HUES48 (cell line): Measurements from ENCODE around the gene OR2T1.
"Not testable (repeated sequence)": the region's sequence is repeated elsewhere in the genome, so short reads cannot be mapped to it uniquely, and the experiment has no call there.

Experiments
- H3K27ac ChIP-seq: one replicate; pipeline ENCODE4 v1.7.0; 2013; ENCODE audit warnings: low read depth, low read length, inconsistent platforms
- H3K27me3 ChIP-seq: 2 replicates; pipeline ENCODE4 v1.6.1; 2013; ENCODE audit warnings: mild to moderate bottlenecking, low read length; ENCODE audit not compliant: control insufficient read depth, insufficient read depth
- H3K36me3 ChIP-seq: 2 replicates; pipeline ENCODE4 v1.6.1; 2013; ENCODE audit warnings: low read length; ENCODE audit not compliant: control insufficient read depth, insufficient read depth
- H3K4me1 ChIP-seq: 2 replicates; pipeline ENCODE4 v1.6.1; 2013; ENCODE audit warnings: mild to moderate bottlenecking, low read length; ENCODE audit not compliant: control insufficient read depth, insufficient read depth
- H3K4me3 ChIP-seq: 2 replicates; pipeline ENCODE4 v1.5.1; 2013; ENCODE audit warnings: mild to moderate bottlenecking, low read depth, low read length
- H3K9ac ChIP-seq: 2 replicates; pipeline ENCODE4 v1.6.1; 2013; ENCODE audit warnings: mild to moderate bottlenecking, low read depth, low read length, moderate library complexity
- H3K9me3 ChIP-seq: 2 replicates; pipeline ENCODE4 v1.6.1; 2013; ENCODE audit warnings: low read length; ENCODE audit not compliant: control insufficient read depth, insufficient read depth

Gene OR2T1

DNA sequence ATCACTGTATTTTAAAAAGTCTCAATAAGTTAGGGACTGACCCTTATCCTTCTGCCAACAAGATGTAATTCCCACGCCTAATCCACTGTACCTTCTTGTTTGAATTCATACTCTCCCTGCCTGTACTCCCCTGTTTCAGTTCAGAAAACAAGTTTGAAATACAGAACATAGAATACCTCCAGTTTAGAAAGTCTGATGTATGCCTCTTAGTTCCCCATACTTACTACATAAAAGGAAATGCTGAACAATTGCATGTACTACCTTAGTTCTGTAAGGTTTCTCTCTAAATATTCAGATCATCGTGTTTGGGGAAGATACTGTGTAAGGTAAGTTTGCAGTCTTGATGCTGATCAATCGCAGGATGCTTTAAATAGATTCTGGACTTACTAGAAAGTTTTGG lies 33.5 kb downstream of the OR2T1 start:
- H3K4me3 ChIP-seq, H3K27ac ChIP-seq, H3K36me3 ChIP-seq, H3K27me3 ChIP-seq, H3K4me1 ChIP-seq, H3K9ac ChIP-seq: not testable (repeated sequence)
- peaks cover 47% of the 10 kb centered on the region for H3K9me3 ChIP-seq

DNA sequence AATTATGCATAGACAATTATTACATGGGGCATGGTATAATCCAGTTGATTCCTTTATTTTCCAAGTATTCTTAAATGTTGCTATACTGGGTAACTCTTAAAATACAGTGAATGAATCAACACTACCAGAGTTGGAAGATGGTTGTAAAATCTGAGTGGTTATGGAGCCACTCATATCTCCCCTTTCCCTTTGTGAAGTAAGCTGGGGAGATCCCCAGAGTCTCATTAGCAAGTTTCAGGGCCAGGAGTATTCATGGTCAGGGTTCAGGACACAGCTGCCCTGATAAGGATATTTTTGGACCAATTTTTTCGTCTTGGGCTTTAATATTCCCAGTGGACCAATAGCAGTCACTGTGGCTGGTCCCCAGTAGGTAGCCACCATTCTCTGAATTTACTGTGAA lies 35.8 kb downstream of the OR2T1 start:
- not testable (repeated sequence) for H3K9ac ChIP-seq, H3K4me1 ChIP-seq, H3K27me3 ChIP-seq, H3K4me3 ChIP-seq, H3K36me3 ChIP-seq, H3K27ac ChIP-seq
- H3K9me3 ChIP-seq, result peaks cover 43% of the 10 kb centered on the region

DNA sequence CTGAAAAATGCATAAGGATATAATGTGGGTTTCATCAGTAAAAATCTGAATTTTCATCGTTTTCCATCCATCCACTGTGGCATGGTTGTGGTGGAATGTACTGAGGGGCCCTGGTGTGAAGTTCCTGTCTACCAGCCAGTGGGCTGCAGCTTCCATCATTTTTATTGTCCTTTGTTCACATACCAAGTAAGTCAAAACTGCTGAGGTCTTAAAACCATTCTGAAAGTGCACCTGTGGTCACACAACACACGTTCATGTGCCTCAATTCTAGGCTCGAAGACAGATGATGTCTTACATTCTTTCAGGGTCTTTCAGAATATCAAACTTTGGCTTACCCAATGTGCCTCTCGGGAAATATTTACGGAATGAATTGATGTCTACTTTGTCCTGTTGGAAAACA lies 36.4 kb downstream of the OR2T1 start:
- not testable (repeated sequence) for H3K27ac ChIP-seq, H3K9ac ChIP-seq, H3K36me3 ChIP-seq, H3K4me3 ChIP-seq, H3K4me1 ChIP-seq, H3K27me3 ChIP-seq
- peaks cover 42% of the 10 kb centered on the region for H3K9me3 ChIP-seq

DNA sequence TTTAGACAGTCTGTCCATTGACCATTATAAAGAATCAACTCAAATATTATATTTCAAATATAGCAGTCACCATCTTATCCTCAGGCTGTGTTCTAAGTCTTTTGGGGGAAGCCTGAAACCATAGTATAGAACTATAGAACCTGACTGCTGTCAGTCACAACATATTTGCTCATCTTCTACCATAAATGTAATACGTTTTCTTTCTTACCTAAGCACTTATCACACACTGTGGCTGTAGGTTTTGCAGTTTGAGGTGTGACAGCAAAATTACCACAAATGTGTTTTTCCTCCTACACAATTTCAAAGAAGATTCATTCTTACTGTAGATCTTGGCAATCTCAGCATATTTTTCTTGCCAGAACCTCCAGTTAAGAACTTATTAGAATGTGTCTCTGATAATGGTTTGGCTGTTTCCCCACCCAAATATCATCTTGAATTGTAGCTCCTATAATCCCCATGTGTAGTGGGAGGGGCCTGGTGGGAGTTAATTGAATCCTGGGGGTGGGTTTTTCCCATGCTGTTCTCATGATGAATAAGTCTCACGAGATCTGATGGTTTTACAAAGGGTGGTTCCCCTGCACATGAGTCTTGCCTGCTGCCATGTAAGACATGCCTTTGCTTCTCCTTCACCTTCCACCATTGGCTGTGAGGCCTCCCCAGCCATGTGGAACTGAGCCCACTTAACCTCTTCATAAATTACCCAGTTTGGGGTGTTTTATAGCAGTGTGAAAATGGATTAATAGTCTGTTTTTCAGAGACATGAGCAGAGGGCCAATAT lies 39.8 kb downstream of the OR2T1 start:
- H3K27ac ChIP-seq, H3K36me3 ChIP-seq, H3K4me1 ChIP-seq, H3K27me3 ChIP-seq, H3K9ac ChIP-seq, H3K4me3 ChIP-seq: not testable (repeated sequence)
- H3K9me3 ChIP-seq, result peaks cover 57% of the 10 kb centered on the region

DNA sequence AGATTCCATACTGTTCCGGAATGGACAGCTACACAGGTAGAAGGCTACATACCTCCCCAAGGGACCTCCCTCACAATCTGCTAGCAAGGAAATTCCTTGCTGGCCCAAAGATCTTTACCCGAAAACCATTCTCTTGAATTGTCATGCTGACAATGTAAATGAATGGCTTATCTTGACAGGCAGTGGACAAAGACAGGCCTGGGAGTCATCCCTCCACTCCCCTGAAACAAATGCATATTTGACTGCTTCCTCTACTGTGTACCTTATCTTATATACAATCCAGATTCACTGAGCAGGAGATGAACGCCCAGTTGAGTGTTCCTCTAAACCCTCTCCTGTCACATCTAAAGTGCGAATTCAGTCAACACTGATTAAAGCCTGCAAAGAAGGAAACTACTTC lies 41.8 kb downstream of the OR2T1 start:
- not testable (repeated sequence) for H3K36me3 ChIP-seq, H3K27me3 ChIP-seq, H3K9ac ChIP-seq

DNA sequence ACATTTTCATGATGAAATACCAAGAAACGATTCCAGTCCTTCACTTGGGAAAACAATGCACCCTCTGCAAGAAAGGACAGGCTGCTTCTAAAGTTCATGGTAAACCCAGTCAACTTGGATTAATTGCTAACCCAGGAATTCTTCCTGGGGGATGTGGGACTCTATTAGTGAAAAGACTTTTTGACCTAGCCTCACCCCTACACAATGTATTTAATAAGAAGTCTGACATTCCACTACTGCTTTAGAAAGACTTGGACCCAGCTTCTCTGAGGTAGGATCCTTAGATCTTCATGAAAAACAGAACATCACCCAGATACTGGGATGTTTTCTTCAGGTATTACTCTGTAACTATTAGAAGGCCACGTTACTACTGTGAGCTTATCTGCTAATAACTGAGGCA lies 42.6 kb downstream of the OR2T1 start, which contains the start of gene OR2T2:
Gene OR2T2, plus strand, starts transcription at position 239 of the 400 bp plus-strand sequence. CDS start 7,161 bp downstream, outside the sequence.
- not testable (repeated sequence) for H3K27me3 ChIP-seq, H3K9ac ChIP-seq

More for the DNA sequence above, 41.8 kb downstream of the OR2T1 start:
- not testable (repeated sequence) for H3K4me1 ChIP-seq, H3K27ac ChIP-seq, H3K4me3 ChIP-seq
- peaks cover 50% of the 10 kb centered on the region for H3K9me3 ChIP-seq

DNA sequence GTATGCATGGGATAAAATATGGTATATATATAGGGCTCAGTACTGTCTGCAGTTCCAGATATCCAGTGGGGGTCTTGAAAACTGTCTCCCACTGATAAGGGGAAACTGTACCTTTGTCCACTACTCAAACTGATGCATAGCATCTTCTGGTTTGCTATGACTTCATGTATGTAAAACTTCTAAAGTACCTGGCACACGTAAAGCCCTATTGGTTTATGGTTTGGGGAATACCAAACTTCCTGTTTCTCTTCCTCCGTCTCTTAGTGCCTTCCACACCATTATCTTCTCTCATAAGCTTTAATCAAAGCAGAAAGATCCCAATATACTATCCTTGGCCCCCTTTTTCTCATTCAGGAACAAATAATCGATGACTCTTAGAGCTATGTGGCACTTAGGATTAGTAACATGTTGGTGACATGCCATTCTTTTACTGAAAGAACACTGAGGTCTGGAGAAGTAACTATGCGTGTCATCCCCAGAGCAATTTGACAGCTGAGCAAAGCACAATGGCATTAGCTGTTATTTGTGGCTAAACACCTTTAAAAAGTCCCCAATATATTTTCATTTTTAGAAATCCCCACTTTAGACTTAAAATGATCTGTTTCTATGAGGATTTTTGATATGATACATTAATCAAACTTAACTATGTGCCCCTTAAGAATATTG lies 45.7 kb downstream of the OR2T1 start:
- not testable (repeated sequence) for H3K27ac ChIP-seq, H3K36me3 ChIP-seq, H3K27me3 ChIP-seq, H3K4me3 ChIP-seq, H3K9ac ChIP-seq, H3K4me1 ChIP-seq
- peaks cover 31% of the 10 kb centered on the region for H3K9me3 ChIP-seq

More for the DNA sequence above, 42.6 kb downstream of the OR2T1 start, which contains the start of gene OR2T2:
- H3K4me1 ChIP-seq, H3K4me3 ChIP-seq, H3K36me3 ChIP-seq, H3K27ac ChIP-seq: not testable (repeated sequence)
- H3K9me3 ChIP-seq, result peaks cover 44% of the 10 kb centered on the region

DNA sequence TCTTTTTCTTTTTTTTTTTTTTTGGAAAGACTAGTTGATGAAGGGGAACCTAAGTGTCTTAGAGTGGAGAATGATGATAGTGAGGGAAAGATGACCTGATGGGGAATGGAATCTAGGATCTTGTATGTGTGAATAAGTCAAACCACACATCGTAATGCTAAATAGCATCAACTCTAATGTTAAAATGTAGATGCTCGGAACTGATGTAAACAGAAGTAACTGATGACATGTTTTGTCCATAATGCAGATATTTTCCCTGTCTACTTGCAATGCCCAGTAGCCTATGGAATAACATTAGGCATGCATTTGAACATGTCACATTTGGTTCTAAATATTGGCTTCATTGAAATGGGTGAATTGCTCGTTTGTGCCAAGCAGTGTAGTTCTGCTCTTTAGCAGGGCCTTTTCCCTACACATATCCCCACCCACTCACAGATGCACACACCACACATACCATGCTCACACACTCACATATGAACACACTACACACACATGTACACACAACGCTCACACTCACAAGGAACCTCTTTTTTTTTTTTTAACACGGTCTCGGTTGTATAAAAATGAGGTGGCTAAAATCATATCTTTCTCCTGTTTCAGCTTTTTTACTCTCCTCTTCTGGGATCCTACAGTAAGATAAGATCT lies 47.1 kb downstream of the OR2T1 start:
- not testable (repeated sequence) for H3K4me1 ChIP-seq, H3K27me3 ChIP-seq, H3K9ac ChIP-seq, H3K36me3 ChIP-seq, H3K27ac ChIP-seq, H3K4me3 ChIP-seq
- peaks cover 21% of the 10 kb centered on the region for H3K9me3 ChIP-seq

DNA sequence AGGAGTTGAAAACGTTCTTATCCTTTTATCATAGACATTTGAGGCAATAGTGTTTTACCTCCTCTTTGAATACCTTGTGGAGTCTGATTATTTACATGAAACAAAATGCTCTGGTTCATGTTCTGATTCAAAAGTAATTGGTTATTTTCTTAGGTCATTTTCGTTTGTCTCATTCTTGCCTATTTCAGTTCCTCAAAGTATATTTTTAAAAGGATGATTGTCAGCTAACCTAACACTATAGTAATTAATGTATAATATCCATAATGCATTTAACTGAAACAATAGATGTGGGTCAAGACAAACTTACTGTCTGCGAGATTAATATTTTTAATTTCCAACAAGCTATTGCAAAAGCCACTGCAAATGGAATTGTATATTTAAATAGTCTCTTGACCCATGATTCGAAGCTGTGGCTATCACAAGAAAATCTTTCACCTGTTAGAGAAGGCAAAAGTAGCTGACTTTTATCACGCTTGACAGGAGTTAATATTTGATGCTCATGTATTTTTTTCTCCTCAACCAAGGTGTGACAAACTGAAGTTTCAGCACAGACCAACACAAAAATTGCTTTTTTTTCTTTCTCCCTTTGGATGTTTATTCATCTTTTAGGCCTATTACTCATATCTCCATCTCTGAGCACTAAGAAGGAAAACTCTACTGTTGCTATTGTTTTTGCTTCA lies 47.8 kb downstream of the OR2T1 start:
- not testable (repeated sequence) for H3K27me3 ChIP-seq, H3K36me3 ChIP-seq, H3K4me1 ChIP-seq, H3K4me3 ChIP-seq, H3K27ac ChIP-seq, H3K9ac ChIP-seq
- H3K9me3 ChIP-seq, result peaks cover 18% of the 10 kb centered on the region

DNA sequence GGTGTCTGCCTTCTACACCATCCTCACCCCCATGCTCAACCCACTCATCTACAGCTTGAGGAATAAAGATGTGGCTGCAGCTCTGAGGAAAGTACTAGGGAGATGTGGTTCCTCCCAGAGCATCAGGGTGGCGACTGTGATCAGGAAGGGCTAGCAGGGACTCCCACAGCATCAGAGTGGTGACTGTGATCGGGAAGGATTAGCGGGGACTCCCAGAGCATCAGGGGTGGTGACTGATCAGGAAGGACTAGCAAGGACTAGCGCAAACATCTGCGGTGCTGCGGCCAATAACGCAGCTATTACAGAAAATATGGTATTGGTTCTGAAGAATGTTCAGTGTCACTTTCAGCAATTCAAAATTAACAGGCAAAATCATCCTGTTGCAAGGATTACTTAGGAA lies 50.8 kb downstream of the OR2T1 start:
- H3K4me3 ChIP-seq, H3K36me3 ChIP-seq, H3K27ac ChIP-seq, H3K9ac ChIP-seq, H3K27me3 ChIP-seq, H3K4me1 ChIP-seq, H3K9me3 ChIP-seq: not testable (repeated sequence)

DNA sequence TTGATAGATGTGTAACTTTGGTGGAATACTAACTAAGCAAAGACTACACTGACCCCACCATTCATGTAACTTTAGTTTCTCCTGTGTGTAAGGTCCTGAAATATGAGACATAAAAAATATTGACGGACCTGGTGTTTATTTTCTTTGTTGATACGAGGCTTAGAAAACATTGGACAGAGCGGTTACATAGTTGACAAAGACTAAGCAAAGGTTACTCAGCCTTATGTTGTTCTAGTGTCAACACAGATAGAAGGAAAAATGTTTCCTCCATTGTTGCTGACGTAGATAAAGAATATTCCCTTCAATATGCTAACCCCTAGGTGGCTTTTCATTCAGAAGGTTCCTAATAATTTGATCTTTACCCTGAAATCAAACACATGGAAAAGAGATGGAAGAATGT lies 52.2 kb downstream of the OR2T1 start:
- peaks cover 20% of the 10 kb centered on the region for H3K9me3 ChIP-seq
- not testable (repeated sequence) for H3K36me3 ChIP-seq, H3K9ac ChIP-seq, H3K4me3 ChIP-seq, H3K4me1 ChIP-seq, H3K27ac ChIP-seq, H3K27me3 ChIP-seq
